DND-41 (cell line): Measurements from ENCODE around the gene YEATS2.

Experiments used
- CTCF ChIP-seq: IDR thresholded peaks from 2 replicates; pipeline ENCODE4 v1.5.1; 2012; ENCODE audit warnings: borderline replicate concordance, low read length, moderate library complexity, mild to moderate bottlenecking; ENCODE audit not compliant: poor library complexity, severe bottlenecking; ENCODE audit errors: extremely low read depth
- EZH2 ChIP-seq: IDR thresholded peaks from 3 replicates; pipeline ENCODE4 v1.6.1; 2012; ENCODE audit warnings: borderline replicate concordance, low read depth, mild to moderate bottlenecking, moderate library complexity, low read length, inconsistent platforms; ENCODE audit not compliant: severe bottlenecking

GRCh38 chr3:183690402-183690995 lies 7.1 kb upstream of the YEATS2 start:
- TF ChIP-seq EZH2: no peak
- no peak for TF ChIP-seq CTCF
